Superior temporal gyrus (tissue), 1 donor: ENCODE measurements around the gene PKNOX2.
"Not testable (repeated sequence)": the region's sequence is repeated elsewhere in the genome, so short reads cannot be mapped to it uniquely, and the experiment has no call there.

Experiments used
- DNase-seq: peaks from one replicate; pipeline ENCODE4 v3.0.0-alpha.2; 2016; ENCODE audit errors: extremely low spot score

Gene PKNOX2

DNA sequence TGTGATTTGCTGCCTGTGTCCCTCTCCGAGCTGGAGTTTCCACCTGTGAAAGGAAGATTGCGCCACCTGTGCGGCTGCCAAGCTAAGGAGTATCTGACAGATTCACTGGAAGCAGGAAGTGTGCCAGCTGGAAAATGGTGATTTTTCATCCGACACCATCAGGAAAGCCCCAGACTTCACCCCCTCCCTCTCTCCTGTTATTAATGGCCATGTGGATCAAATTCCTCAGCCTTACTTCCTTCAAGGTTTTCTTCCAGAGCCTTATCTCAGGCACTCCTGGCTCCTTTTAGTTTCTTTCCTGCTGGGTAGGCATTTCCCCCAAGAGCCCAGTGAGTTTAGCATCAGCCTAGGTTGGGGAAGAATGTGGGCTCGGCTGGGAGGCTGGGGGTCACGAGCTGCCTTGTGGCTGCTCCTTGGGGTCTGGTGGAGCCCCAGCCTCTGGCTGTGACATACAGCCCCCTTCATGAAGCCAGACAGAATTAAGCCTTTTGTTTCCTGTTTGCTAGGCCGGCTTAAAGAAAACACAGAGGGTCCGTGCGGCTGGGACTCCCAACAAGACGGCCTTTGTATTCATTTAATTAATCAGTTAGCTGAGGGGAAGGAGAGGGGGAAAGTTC is 37.1 kb downstream of the PKNOX2 start:
- DNase-seq, result no peak

DNA sequence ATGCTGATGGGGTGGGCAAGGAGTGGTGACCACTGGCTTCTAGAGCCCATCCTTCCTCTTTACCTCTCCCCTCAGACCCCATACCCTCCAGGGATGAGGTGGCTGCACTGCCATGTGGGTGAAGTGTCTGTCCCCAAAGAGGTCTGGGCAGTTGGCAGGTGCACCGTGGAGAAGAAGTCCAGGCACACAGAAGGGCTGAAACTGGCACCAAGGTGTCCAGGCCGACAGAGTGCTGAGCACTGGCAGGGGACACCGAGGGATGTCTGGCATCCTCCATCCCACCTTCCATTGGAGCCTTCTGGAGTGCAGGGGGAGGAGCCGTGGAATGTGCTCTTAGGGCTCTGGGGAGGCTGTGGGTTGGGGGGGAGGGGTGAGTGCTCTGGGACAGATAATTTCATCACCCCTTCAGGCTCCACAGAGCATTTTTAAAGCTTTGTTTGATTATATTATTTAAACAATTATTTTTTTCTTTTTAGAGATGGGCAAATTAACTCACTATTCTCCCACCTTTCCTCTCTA is 37.9 kb downstream of the PKNOX2 start:
- DNase-seq, result no peak

DNA sequence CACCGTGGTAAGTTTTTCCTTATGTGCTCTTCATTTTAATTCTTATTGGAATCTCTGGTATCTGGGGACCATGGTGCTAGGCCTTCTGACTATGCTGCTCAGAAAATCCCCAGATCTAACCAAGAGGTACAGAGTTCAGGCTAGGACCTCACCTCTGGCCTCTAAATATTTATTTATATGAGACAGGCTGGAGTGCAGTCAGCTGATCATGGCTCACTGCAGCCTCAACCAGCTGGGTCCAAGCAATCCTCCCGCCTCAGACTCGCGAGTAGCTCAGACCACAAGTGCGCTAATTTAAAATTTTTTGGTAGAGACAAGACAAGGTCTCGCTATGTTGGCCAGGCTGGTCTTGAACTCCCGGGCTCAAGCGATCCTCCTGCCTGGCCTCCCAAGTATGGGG is 38.4 kb downstream of the PKNOX2 start:
- no peak for DNase-seq

GRCh38 chr11:125207866-125208425 is 43.4 kb downstream of the PKNOX2 start:
- DNase-seq, result no peak

DNA sequence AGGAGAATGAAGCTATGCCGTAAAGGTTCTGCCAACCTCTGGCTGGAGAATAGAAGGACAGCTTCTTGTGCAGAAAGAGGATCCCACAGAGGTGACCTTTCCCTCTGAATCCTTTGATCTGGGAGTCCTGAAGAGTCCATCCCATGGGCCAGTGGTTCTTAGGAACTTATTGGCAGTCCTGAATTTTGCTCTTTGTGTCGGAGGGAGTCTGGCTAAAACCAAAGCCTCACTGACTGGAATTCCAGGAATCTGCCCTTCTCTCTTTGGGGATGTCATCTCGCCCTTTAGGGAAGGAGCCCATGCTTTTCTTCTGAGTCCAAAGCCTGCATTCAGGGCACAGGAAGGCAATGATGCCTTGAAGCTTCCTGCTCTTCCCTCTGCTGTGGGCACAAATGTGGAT is 45.5 kb downstream of the PKNOX2 start:
- no peak for DNase-seq

DNA sequence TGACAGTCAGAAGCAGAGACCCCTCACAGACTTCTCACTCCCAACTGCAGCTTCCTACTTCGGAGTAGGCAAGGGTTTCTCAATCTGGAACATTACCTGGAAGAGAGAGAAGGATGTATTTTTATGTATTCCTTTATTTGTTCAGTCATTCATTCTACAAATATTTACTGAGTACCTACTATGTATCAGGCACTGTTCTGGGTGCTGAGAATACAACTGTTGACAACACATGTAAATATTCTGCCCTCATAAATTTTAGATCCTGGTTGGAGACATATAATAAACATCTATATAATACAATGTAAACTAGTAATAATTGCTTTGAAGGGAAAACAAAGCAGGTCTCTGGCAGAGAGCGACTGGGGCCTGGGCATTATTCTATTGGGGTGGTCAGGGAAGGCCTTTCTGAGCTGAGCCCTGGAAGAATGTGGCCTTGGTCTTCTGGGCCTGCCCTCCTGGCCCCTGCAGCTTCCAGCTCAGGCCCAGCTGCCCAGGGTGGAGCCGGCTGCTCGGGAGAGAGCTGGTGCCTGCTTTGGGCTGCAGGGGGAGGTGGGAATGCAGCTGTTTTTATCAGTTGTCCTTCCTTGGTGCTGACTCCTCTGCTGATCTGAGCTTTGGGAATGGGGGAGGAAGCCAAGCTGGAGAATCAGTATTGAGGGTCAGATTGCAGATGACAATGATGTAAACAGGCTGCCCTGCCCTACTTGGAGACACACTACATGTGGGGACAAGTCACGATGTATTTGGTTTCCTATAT is 46.8 kb downstream of the PKNOX2 start:
- no peak for DNase-seq

- DNase-seq, result no peak
Observed at GRCh38 chr11:125211948-125212340, 47.4 kb downstream of the PKNOX2 start.

DNA sequence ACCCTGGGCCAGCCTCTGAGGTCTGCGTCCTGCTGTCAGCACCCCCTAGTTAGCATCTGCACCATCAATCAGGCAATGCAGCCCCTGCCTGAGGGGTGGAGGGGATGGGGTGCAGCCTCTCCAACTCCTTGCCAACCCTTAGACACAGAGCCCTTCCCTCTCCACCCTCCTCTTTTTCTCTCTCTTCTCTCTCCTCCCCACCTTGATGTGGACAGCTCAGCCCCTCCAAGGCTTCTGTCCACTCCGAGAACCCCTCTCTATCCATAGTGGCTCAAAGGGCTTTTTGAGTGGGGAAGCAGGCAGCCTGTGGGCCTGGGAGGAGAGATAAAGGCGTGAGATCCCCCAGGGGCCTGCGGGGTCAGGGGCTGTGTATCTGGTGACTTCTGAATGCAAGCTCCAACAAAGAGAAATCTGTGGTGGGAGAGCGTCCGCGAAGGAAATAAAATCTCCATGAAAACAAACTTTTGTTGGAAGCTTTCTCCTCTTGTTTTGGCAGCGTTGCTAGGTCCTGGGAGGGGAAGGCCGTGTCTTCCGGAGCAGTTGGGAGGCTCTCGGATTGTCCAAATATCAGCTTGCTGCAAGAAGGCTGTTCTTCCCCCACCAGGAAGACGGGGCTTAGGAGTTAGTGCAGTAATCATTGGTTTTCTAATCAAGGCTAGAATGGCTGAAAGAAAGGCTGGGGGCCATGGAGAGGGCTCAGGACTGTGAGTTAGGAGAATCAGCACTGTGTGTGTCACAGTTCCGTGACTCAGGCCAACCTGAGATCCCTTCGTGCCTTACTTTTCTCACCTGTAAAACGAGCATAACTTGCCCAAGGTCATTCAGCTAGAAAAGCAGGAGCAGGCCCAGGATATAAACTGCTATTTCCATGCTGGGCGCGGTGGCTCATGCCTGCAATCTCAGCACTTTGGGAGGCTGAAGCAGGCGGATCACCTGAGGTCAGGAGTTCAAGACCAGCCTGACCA is 50.3 kb downstream of the PKNOX2 start:
- no peak for DNase-seq

GRCh38 chr11:125215976-125216375 is 51.4 kb downstream of the PKNOX2 start:
- DNase-seq, result no peak

- DNase-seq, result no peak
Observed at GRCh38 chr11:125218336-125218735, 53.8 kb downstream of the PKNOX2 start.

DNA sequence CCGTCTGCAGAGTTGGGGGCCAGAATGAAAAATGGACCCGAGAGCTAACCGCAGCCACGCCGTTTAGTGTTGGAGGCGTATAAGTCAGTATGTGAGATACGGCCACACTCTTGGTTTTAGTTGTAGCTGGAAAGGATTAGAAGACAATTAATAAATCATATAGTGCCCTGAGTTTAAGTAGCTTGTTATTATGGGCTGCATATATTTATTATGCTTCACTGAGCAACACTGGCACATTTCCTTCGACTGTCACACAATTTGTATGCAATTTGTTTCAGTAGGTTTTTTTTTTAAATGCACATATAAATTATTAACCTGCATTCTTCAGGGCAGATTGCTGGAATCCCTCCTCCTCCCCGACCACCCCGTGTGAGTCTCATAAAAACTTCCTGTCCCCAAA is 56.9 kb downstream of the PKNOX2 start:
- no peak for DNase-seq

GRCh38 chr11:125222494-125222893 is 57.9 kb downstream of the PKNOX2 start:
- DNase-seq, result no peak

- not testable (repeated sequence) for DNase-seq
Observed at GRCh38 chr11:125223161-125223560, 58.6 kb downstream of the PKNOX2 start.

GRCh38 chr11:125223901-125224361 is 59.4 kb downstream of the PKNOX2 start:
- no peak for DNase-seq

DNA sequence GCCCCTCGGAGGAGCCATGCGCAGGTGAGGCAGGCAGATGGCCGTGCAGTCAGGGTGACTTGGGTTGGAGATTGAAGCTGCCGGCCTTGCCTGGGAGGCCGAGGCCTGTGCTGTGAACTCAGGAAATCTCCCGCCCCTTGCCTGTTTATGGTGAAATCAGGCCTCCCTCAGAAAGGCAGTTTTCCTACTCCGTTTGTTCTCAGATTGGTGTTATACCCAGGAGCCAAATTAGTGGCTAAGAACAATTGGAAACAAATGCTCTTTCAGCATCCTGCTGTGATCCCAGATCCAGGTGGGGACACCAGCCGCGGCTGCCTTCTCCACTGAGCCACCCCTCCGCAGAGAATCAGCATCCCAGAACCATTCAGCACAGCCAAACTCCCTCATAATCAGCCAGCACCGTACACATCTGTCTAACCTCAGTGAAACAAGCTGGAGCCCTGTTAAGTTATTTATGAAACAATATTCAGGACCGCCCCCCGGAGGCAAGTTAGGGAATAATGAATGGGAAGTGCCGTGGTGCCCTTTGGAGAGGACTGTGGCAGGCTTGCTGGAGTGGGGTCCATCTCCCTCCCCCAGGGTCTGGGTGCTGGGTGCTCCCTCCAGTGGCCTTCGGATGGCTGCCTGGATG is 60.0 kb downstream of the PKNOX2 start:
- no peak for DNase-seq

DNA sequence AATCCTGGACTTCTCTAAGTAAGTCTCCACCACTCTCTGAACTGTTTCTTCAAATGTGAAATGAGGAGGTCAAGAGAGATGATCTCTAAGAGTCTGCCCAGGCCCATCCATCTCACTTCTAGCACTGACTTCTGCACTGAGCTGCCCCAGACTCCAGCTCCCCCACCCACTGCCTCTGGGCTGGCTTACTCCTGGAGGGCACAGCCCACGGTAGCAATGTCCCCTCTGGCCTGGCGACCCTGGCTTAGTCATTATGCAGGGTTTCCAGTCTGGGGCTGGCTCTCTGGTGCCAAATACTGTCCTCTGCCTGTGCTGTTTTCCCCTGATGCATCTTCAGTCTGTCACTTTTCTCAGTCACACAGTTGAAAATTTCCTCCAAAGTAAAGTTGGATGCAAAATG is 60.9 kb downstream of the PKNOX2 start:
- no peak for DNase-seq

DNA sequence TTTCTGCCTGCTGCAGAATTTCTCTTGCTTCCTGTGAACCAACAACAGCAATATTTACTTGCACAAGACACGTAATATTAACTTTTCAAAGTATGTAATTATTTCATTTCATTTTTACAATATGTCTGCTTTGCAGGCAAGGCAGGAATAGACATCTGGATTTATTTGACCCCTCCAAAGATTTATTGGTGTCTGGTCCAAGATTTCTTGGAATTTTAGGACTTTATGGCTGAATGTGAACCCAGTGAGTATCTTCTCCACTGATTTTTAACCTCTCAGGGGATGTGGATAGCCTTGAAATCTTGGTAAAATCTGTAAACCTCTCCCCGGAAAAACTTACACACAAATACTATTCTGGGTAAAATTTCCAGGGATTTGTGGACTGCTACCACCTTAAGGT is 61.5 kb downstream of the PKNOX2 start:
- no peak for DNase-seq

DNA sequence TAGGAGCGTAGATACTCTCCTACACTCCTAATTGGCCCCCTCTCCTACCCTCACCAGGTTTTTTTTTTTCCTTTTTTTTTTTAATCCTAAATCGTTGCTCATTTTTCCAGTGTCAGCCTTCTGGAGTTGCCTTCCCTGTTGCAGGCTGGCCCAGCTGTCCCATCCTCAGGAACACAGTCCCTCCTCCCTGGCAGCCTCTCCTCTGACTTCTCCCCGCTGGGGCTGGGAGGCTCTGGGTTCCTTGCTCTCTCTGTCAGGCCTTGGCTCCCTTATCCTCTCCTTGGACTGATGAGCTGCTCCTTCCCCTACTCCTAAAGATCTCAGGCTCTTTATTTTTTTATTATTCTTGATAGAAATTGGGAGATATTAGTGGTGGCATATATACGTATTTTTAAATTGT is 62.2 kb downstream of the PKNOX2 start:
- DNase-seq, result no peak

GRCh38 chr11:125227151-125227550 is 62.6 kb downstream of the PKNOX2 start:
- DNase-seq, result no peak

DNA sequence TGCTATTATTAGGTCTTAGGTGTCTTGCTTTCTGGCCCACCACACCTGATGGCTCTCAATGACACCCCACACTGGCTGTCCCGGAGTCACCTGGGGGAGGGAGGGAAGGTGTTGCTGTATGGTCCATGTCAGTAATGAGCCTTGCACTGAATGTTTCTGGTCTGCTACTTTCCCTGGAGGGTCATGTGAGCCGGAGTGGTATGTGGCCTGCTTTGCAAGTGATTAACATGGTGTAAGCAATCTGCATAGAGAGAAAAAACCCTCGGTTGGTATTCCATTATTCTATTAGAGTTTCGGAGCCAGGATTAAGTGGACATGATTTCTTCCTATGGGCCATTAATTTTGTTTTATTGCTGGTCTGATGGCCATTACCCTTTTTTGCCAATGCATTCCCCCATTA is 63.9 kb downstream of the PKNOX2 start:
- DNase-seq, result no peak

DNA sequence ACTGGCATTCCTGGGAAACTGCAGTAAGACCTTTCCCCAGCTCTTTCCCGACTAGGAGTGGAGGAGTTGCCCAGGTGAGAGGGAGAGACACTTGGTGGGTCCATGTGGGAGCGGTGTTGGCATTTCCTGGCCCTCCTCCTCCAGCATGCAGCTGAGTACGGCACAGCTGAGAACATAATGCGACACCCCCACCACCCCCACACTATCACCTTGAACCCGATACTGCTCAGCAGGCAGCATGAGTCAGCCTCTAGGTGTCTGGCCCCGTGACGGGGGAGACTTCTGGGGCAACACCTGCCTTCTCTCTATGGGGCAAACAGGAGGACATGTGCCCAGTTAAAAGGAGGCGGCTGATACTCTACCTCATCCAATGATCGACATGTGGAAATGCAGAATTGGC is 64.4 kb downstream of the PKNOX2 start:
- DNase-seq, result no peak
